GM21447 (cell line): ENCODE data around the gene TCP11L1.
"Not testable (repeated sequence)": the region's sequence is repeated elsewhere in the genome, so short reads cannot be mapped to it uniquely, and the experiment has no call there.

Experiments
- ATAC-seq: cut with Tn5 transposase; IDR thresholded peaks from one replicate; pipeline ENCODE4 v1.9.1; 2021; ENCODE audit not compliant: unreplicated experiment

TCP11L1 gene

DNA sequence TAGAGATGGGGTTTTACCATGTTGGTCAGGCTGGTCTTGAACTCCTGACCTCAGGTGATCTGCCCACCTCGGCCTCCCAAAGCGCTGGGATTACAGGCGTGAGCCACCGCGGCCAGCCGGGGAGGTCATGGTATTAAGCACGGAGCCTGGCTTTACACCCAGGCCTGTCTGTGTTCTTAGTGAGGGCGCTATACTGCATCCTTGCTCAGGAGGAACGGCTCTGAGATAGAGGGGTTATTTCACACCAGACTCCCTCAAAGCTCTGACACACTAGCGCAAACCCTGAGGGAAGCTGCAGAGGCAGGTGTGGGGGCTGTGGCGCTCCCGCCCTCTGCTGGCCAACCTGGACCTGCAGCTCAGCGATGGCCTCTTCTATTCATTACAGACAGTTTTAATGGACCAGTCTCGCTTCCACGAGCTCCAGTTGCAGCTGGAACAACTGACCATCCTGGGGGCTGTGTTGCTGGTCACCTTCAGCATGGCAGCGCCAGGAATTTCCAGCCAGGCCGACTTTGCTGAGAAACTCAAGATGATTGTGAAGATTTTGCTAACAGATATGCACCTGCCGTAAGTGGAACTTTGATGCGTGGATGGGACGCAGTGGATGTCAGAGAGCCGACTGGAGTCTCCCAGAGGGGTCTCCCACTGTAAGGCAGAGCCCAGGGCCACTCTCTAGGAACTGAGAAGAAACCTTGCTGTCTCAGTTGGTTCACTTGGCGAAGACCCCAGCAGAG, 26.2 kb downstream of the TCP11L1 start:
- peak; percentile 44 for ATAC-seq

DNA sequence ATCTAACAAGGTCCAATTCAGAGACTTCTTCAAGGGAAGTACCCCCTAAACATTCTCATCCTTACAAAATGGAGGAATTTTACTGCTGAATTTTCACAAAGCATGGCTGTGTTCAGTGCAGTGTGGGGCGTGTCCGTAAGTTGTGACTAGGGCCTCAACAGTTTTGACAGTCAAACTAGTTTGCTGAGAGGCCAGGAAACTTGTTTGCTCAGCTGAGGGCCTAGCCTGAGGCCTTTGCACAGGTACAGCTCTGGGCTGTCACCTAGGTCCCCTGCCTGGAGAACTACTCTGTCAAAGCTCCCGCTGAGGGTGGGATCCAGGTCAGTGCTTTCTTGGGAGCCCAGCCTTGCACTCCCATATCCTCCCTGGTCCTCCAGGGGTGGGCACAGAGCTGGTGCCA, 27.9 kb downstream of the TCP11L1 start:
- no peak for ATAC-seq

DNA sequence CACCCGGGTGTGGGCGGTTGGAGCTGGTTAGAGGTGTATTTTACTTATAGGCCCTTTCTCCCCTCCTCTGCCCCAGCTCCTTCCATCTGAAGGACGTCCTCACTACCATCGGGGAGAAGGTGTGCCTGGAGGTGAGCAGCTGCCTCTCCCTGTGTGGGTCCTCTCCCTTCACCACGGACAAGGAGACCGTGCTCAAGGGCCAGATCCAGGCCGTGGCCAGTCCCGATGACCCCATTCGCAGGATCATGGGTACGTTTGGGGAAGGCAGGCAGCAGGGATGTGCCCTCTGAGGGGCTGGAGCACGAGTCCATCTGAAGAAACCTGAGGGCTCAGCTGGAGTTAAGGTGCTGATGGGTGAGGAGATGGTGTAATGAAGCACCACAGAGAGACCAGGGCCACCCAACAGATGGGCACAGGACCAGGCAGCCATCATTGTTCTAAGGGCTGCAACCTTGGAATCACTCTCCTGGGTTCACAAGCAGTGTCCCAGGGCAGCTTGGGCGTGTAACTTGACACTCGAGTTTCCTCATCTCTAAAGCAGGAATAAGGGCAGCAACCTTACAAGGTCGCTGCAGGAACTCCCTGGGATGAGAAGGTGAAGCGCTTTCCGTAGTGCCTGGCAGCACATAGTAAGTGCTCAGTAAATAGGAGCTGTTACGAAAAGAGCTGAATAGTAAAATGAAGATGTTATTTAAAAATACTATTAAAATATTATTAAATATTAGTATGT, 29.4 kb downstream of the TCP11L1 start:
- no peak for ATAC-seq

DNA sequence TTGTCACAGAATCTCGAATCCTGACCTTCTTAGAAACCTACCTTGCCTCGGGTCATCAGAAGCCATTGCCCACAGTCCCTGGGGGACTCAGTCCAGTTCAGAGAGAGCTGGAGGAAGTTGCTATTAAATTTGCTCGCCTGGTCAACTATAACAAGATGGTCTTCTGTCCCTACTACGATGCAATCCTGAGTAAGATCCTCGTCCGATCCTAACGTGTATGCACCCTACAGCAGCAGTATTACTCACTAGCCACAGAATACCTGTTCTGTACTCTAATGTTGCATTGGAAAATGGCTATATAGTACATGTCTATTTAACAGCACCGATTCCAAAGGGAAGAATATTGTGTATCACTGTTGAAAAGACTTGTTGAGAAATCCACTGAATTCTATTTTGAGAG, 33.1 kb downstream of the TCP11L1 start:
- ATAC-seq: no peak

DNA sequence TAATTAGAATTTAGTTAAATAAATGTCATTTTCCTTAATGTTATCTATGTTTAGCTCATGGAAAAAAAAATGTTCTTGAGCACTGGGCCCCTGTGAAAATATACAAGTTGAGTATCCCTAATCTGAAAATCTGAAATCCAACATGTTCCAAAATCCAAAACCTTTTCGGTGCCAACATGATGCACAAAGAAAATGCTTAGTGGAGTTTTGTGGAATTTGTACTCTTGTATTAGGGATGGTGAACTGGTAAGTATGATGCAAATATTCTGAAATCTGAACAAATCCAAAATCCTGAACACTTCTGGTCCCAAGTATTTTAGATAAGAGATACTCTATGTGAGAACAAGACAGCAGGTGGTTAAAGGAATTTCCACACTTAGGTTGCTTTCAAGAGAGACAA, 44.5 kb downstream of the TCP11L1 start:
- ATAC-seq: no peak

GRCh38 chr11:33086017-33086416, 46.6 kb downstream of the TCP11L1 start:
- no peak for ATAC-seq

GRCh38 chr11:33089776-33090175, 50.4 kb downstream of the TCP11L1 start:
- ATAC-seq: no peak

GRCh38 chr11:33094157-33094556, 54.8 kb downstream of the TCP11L1 start:
- ATAC-seq: no peak

- ATAC-seq: no peak
Measured at GRCh38 chr11:33103836-33104235, 64.5 kb downstream of the TCP11L1 start.

- ATAC-seq: no peak
Measured at GRCh38 chr11:33109294-33109895, 70.0 kb downstream of the TCP11L1 start.

GRCh38 chr11:33110083-33110482, 70.7 kb downstream of the TCP11L1 start:
- no peak for ATAC-seq

- no peak for ATAC-seq
Measured at GRCh38 chr11:33116535-33116934, 77.2 kb downstream of the TCP11L1 start.

GRCh38 chr11:33122696-33123095, 83.3 kb downstream of the TCP11L1 start:
- ATAC-seq: not testable (repeated sequence)
